Mucosa of descending colon (tissue), 3 donors: ENCODE measurements around the gene FLYWCH2. TPM values are rescaled to one million over a fixed set of nuclear protein-coding genes. Genes with fewer than 3 reads are reported as not detected.

Source experiments
- ATAC-seq: fragments of 200-7000 bp; cut with Tn5 transposase; one replicate; pipeline ENCODE4 v1.9.1; 2020; ENCODE audit warnings: mild to moderate bottlenecking, moderate library complexity
- DNase-seq, 3 donors: peaks; one replicate each; pipeline ENCODE4 v3.0.0-alpha.2; 2020
- H3K36me3 ChIP-seq: fragments of 200-600 bp; one replicate; pipeline ENCODE4 v1.8.0; 2021; ENCODE audit warnings: low read depth, mild to moderate bottlenecking
- H3K4me1 ChIP-seq: fragments of 200-600 bp; one replicate; pipeline ENCODE4 v1.8.0; 2021; ENCODE audit warnings: low read depth, mild to moderate bottlenecking
- H3K4me3 ChIP-seq: fragments of 200-600 bp; one replicate; pipeline ENCODE4 v1.8.0; 2021; ENCODE audit warnings: mild to moderate bottlenecking
- H3K9me3 ChIP-seq: fragments of 200-600 bp; one replicate; pipeline ENCODE4 v1.8.0; 2021; ENCODE audit warnings: mild to moderate bottlenecking
- intact Hi-C, 2 donors: fragments of 100-400 bp; cut with DNase I in 1 of 2; cut with micrococcal nuclease in 1 of 2; formaldehyde crosslinking; loops; one replicate each; pipeline versions ENCODE4 v1.11.0 to v1.11.1; 2022; cut with DNase I, micrococcal nuclease
- total RNA-seq, 3 donors: library from RNA; stranded (reverse); fragmentation: NEBNext Ultra II Directional in 2 of 3; extraction: Animal tissue kit (Norgen Biotek cat#: 25700) in 2 of 3; gene quantifications; one replicate each; pipeline versions ENCODE4 v1.2.1 to v1.2.4, GENCODE V29; 2021 to 2023
- TF ChIP-seq, protein P1 (sequence below): fragments of 200-600 bp; IDR thresholded peaks from one replicate; pipeline ENCODE4 v1.8.0; 2022; ENCODE audit warnings: antibody characterized with exemption, mild to moderate bottlenecking
- donor health status: DM: no; HTN: no; CAD: no; lungs with moderate emphysema.
- donor health status: DM: no; HTN: no; CAD: no.
- donor health status: DM: no; HTN: yes; CAD: no.

Gene FLYWCH2
- total RNA-seq, 3 donors from 2014 or later, result 23.3 to 26.9 (median 25.3) TPM

DNA sequence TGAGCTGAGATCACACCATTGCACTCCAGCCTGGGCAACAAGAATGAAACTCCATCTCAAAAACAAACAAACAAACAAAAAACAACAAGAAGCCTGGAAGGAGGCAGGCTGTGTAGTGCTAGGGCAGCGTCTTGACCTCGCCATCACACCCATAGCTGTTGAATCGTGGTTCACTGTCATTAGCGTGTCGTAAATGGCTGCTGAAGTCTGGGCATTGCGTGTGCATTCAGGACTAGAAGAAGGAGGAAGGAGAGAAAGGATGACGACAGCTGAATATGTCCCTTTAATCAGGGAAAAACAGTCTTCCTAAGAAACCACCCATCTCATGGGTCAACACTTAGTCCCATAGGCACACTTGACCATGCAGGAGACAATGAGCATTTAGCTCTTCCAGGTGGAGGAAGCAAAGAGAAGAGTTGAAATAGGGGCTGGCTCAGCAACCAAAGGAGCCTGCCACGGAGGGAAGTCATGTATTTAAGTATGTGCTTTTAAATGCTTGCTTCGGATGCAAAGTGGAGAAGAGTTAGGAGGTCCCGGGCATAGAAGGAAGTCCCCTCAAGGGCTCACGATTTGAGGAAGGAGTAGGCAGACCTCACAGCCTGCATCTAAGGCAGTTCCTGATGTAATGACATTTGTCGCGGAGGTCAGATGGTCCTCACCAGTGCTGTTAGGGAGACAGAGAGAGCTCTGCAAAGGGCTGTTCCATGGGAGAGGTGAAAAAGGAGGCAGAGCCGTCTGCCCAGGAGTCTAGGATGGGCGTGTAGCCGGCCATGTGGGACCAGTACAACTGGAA lies 33.9 kb upstream of the FLYWCH2 start:
- Histone ChIP-seq H3K4me3 (no peak overlapping the region), H3K9me3 (no peaks in the 10 kb centered on the region), H3K36me3 (no peaks in the 10 kb centered on the region), H3K4me1 (no peaks in the 10 kb centered on the region)
- DNase-seq (no peak), ATAC-seq (peak; percentile 48)
- intact Hi-C loops, result no loop called here
- TF ChIP-seq, protein P1, sequence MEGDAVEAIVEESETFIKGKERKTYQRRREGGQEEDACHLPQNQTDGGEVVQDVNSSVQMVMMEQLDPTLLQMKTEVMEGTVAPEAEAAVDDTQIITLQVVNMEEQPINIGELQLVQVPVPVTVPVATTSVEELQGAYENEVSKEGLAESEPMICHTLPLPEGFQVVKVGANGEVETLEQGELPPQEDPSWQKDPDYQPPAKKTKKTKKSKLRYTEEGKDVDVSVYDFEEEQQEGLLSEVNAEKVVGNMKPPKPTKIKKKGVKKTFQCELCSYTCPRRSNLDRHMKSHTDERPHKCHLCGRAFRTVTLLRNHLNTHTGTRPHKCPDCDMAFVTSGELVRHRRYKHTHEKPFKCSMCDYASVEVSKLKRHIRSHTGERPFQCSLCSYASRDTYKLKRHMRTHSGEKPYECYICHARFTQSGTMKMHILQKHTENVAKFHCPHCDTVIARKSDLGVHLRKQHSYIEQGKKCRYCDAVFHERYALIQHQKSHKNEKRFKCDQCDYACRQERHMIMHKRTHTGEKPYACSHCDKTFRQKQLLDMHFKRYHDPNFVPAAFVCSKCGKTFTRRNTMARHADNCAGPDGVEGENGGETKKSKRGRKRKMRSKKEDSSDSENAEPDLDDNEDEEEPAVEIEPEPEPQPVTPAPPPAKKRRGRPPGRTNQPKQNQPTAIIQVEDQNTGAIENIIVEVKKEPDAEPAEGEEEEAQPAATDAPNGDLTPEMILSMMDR, result no peak

GRCh38 chr16:2852003-2852730 lies 30.8 kb upstream of the FLYWCH2 start:
- ATAC-seq (no peak), DNase-seq (no peak)
- TF ChIP-seq, protein P1, result no peak
- no peak overlapping the region for H3K4me3 ChIP-seq
- H3K9me3 ChIP-seq, result peaks cover 3% of the 10 kb centered on the region
- no peaks in the 10 kb centered on the region for H3K4me1 ChIP-seq
- intact Hi-C loops, result no loop called here
- no peaks in the 10 kb centered on the region for H3K36me3 ChIP-seq

DNA sequence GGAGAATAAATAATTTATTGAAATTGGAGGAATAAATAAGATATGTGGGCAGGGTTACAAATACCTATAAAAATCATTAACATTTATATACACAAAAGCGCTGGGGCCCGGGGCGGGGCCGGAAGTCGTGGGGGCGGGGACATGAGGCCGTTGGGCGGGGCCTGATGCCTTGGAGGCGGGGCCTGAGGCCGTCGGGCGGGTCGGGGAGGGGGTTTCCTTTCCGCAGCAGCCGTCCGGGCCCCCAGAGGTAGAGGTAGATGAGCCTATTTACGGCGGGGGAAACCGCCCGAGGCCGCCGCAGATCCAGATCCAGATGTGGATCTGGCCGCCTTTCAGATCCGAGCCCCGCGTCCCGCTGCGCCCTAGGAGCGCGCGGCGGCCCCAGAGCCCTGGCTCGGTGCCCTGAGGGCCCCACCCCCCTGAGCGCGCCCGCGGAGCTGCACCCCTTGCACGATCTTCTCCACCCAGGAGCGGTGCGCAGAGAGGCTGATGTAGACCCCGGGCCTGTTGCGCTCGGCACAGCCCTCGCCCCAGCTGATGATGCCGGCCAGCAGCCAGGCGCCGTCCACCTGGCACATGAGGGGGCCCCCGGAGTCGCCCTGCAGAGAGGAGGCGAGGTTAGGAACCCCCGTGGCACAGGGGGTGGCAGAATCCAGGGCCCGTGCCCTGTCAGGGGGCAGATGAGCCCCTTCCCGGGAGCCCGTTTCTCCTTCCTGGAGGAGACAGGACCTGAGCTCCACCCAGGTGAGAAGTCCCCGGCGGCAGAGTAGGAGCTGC lies 30.1 kb upstream of the FLYWCH2 start:
- DNase-seq, result no peak
- intact Hi-C loops, result no loop called here
- H3K4me1 ChIP-seq, result peaks cover 5% of the 10 kb centered on the region
- H3K4me3 ChIP-seq, result no peak overlapping the region
- peaks cover 3% of the 10 kb centered on the region for H3K9me3 ChIP-seq
- H3K36me3 ChIP-seq, result no peaks in the 10 kb centered on the region
- no peak for ATAC-seq
- TF ChIP-seq, protein P1, result no peak

GRCh38 chr16:2853531-2854073 lies 29.4 kb upstream of the FLYWCH2 start:
- Histone ChIP-seq H3K4me1 (peaks cover 5% of the 10 kb centered on the region), H3K36me3 (no peaks in the 10 kb centered on the region), H3K4me3 (no peak overlapping the region), H3K9me3 (peaks cover 3% of the 10 kb centered on the region)
- TF ChIP-seq, protein P1, result no peak
- no peak for DNase-seq
- intact Hi-C loops, result no loop called here
- no peak for ATAC-seq

DNA sequence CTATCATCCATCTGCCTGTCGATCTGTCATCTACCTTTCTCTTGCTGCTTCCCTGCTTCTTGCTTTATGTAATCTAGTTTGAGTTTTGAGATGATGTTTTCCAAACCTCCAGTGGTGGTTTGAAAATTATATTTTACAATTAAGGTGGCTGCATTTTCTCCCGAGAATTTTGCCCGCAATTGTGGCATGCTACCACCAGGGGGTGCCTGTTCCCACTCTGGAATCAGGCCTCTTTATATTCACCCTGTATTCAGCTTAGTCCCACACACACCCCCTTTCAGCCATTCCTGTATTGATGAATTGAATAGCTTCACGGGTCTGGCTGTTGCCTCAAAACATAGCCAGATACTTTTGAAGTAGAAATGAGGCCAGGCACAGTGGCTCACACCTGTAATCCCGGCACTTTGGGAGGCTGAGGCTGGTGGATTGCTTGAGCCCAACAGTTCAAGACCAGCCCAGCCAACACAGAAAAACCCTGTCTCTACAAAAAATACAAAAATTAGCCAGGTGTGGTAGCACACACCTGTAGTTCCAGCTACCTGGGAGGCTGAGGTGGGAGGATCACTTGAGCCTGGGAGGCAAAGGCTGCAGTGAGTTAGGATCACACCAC lies 28.2 kb upstream of the FLYWCH2 start:
- H3K4me1 ChIP-seq, result peaks cover 5% of the 10 kb centered on the region
- ATAC-seq (no peak), DNase-seq (peak in 1 of 3 donors; percentile 23)
- TF ChIP-seq, protein P1, result no peak
- intact Hi-C loops, result no loop called here
- H3K9me3 ChIP-seq, result peaks cover 3% of the 10 kb centered on the region
- H3K4me3 ChIP-seq, result no peak overlapping the region
- H3K36me3 ChIP-seq, result no peaks in the 10 kb centered on the region
